Panc1 (cell line): ENCODE data around the gene UNKL. TPM values are rescaled to one million over a fixed set of nuclear protein-coding genes. Genes with fewer than 3 reads are reported as not detected.

Experiments used
- ATAC-seq: fragments of 200-7000 bp; cut with Tn5 transposase; 2 replicates; pipeline ENCODE4 v1.9.1; 2020; ENCODE audit warnings: mild to moderate bottlenecking, moderate library complexity
- BruUV-seq: library from RNA; stranded (reverse); fragments of 400-500 nt; replicated peaks from 2 replicates; lab custom pipeline; 2021; lab: Mats Ljungman, UMichigan
- CTCF ChIA-PET: fragments of 300-600 bp; sonication (Branson Sonifier 250); formaldehyde crosslinking; loops from one replicate; lab custom pipeline; 2022; ENCODE audit warnings: antibody characterized with exemption; lab: Charles Lee
- POLR2A ChIA-PET: fragments of 300-600 bp; sonication (Branson Sonifier 250); formaldehyde crosslinking; loops from one replicate; lab custom pipeline; 2022; ENCODE audit warnings: antibody characterized with exemption; lab: Charles Lee
- DNase-seq: peaks from one replicate; pipeline ENCODE4 v3.0.0-alpha.2; 2010; ENCODE audit warnings: low read depth, low spot score
- H3K27ac ChIP-seq: 2 replicates; pipeline ENCODE4 v1.5.1; 2011; ENCODE audit warnings: mild to moderate bottlenecking, low read length, inconsistent platforms
- H3K27me3 ChIP-seq: fragments of 200-500 bp; sonication (Bioruptor generic); 2 replicates; pipeline ENCODE4 v1.6.0; 2014; ENCODE audit warnings: low read length, inconsistent platforms; ENCODE audit not compliant: control insufficient read depth, insufficient read depth
- H3K36me3 ChIP-seq: fragments of 200-500 bp; sonication (Bioruptor generic); 2 replicates; pipeline ENCODE4 v1.5.1; 2014; ENCODE audit warnings: inconsistent platforms, mild to moderate bottlenecking, low read length, moderate library complexity; ENCODE audit not compliant: control insufficient read depth, insufficient read depth
- H3K4me1 ChIP-seq: 2 replicates; pipeline ENCODE4 v1.5.1; 2011; ENCODE audit warnings: inconsistent platforms, mild to moderate bottlenecking, low read length, moderate library complexity; ENCODE audit not compliant: control insufficient read depth, insufficient read depth
- H3K4me3 ChIP-seq, 2 experiments: 2 replicates each; pipeline ENCODE4 v1.5.1; 2011 to 2012; ENCODE audit warnings: low read depth in 2 of 2, low read length in 2 of 2, mild to moderate bottlenecking in 2 of 2, inconsistent platforms in 1 of 2, moderate library complexity in 1 of 2
- H3K9me3 ChIP-seq: fragments of 200-500 bp; sonication (Bioruptor generic); 2 replicates; pipeline ENCODE4 v1.5.1; 2014; ENCODE audit warnings: low read depth, mild to moderate bottlenecking, inconsistent platforms, low read length, moderate library complexity; ENCODE audit not compliant: control insufficient read depth, insufficient read depth
- CTCF ChIP-seq: fragments of 450-650 bp; IDR thresholded peaks from 2 replicates; pipeline ENCODE4 v1.5.1; 2017; ENCODE audit warnings: mild to moderate bottlenecking
- POLR2AphosphoS5 ChIP-seq: IDR thresholded peaks from 2 replicates; pipeline ENCODE4 v1.6.1; 2012; ENCODE audit warnings: mild to moderate bottlenecking, low read depth, low read length, moderate library complexity
- REST ChIP-seq, 2 experiments: IDR thresholded peaks; 2 replicates each; pipeline ENCODE4 v1.6.1; 2011 to 2012; ENCODE audit warnings: low read depth in 2 of 2, control low read depth in 1 of 2, low read length in 1 of 2, mild to moderate bottlenecking in 1 of 2, moderate library complexity in 1 of 2; ENCODE audit not compliant: insufficient read depth in 1 of 2
- SIN3A ChIP-seq: IDR thresholded peaks from 2 replicates; pipeline ENCODE4 v1.6.1; 2012; ENCODE audit warnings: low read depth, mild to moderate bottlenecking, low read length, moderate library complexity, borderline replicate concordance; ENCODE audit not compliant: insufficient read depth
- TCF7L2 ChIP-seq: IDR thresholded peaks from 2 replicates; pipeline ENCODE4 v1.6.1; 2011; ENCODE audit warnings: mild to moderate bottlenecking, low read depth, low read length, inconsistent platforms
- in situ Hi-C: cut with HindIII; loops from 2 replicates; pipeline ENCODE4 v1.10.0; 2016; ENCODE audit warnings: low sequenced_read_pairs, low pct_unique_long_range_greater_than_20kb
- intact Hi-C: fragments of 100-400 bp; cut with micrococcal nuclease; formaldehyde crosslinking; loops from one replicate; pipeline ENCODE4 v1.10.0; 2022; ENCODE audit not compliant: unreplicated experiment
- total RNA-seq: library from RNA; stranded (reverse); gene quantifications from one replicate; pipeline ENCODE4 v1.2.1, GENCODE V29; 2021; ENCODE audit not compliant: unreplicated experiment

The UNKL gene
- total RNA-seq, 1 experiment from 2014 or later = 26.6 TPM

DNA sequence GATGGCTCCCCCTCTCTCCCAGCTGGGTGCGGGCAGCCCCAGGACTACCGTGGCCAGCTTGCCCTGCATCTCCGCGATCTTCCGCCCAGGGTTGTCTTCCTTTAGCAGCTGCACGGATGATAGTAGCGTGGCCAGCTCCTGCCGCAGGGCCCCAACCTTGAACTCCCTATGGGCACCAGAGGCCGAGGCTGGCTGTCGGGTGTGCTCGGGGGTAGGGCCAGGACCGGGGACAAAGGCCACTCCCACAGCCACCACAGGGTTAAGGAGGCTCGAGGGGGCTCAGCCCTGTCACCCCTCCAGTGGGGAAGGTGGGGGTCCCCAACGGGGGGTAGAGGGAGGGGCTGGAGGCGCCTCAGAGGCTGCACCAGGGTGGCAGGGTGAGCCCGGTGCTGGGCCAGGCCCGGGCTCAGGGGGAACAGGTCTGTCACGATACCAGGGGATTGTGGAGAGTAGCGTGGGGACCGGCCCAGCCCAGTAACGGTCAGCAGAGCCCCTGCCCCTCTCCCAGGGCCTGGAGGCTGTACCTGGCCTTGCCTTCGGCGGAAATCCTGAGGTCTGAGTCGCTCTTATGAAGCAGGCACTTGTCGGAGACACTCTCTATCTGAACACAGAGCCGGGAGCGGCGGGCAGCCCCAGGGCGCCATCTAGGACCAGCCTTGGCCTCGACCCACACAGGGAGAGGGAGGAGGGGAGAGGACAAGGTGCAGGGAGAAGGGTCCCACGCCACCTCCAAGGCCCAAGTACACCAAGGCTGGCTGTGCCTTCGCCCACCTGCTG is 21.6 kb upstream of the UNKL start:
- CTCF ChIA-PET = no interaction called here
- TF ChIP-seq CTCF (no peak; the same call in 1 of the 2 replicates), SIN3A (no peak), REST (IDR thresholded peaks at IDR 0.05; ENCODE audit: insufficient read depth in 1 of 2, low read depth in 2 of 2, low read length in 1 of 2) (no peak), TCF7L2 (no peak), POLR2AphosphoS5 (no peak)
- in situ Hi-C loops = no loop called here
- ATAC-seq = 0 out of 2 replicates have a peak, but pooled peaks have one; percentile 49
- Histone ChIP-seq H3K4me1 (no peaks in the 10 kb centered on the region), H3K27ac (no peak overlapping the region), H3K4me3 (no peak overlapping the region), H3K27me3 (no peaks in the 10 kb centered on the region), H3K9me3 (no peaks in the 10 kb centered on the region), H3K36me3 (no peaks in the 10 kb centered on the region)
- no peak for DNase-seq
- intact Hi-C loops = no loop called here
- no TSS peak for BruUV-seq
- POLR2A ChIA-PET = interaction anchor here (0.8 kb wide), 1 partner anchor 16 kb away, joined by 3 read pairs; the partner anchor contains the start of gene UQCC4

GRCh38 chr16:1434644-1435592 is 20.4 kb upstream of the UNKL start:
- intact Hi-C loops (no loop called here), in situ Hi-C loops (no loop called here)
- H3K27ac ChIP-seq = no peak overlapping the region
- POLR2A ChIA-PET = interaction anchor here (0.8 kb wide), 1 partner anchor 14 kb away, joined by 3 read pairs; the partner anchor contains the start of gene UQCC4
- CTCF ChIA-PET = no interaction called here
- TF ChIP-seq REST (IDR thresholded peaks at IDR 0.05; ENCODE audit: insufficient read depth in 1 of 2, low read depth in 2 of 2, low read length in 1 of 2) (no peak), POLR2AphosphoS5 (no peak), TCF7L2 (no peak), SIN3A (no peak), CTCF (no peak)
- H3K27me3 ChIP-seq = no peaks in the 10 kb centered on the region
- H3K9me3 ChIP-seq = no peaks in the 10 kb centered on the region
- no peak for DNase-seq
- BruUV-seq = no TSS peak
- ATAC-seq = no peak
- H3K4me1 ChIP-seq = no peaks in the 10 kb centered on the region
- no peak overlapping the region for H3K4me3 ChIP-seq
- no peaks in the 10 kb centered on the region for H3K36me3 ChIP-seq
